GM12874 (cell line): ENCODE data around the gene TTC28.
"Not testable (repeated sequence)": the region's sequence is repeated elsewhere in the genome, so short reads cannot be mapped to it uniquely, and the experiment has no call there.

Experiments used
- TF ChIP-seq, protein P1 (sequence below): IDR thresholded peaks from 2 replicates; pipeline ENCODE4 v1.5.1; 2011; ENCODE audit warnings: low read depth, mild to moderate bottlenecking, control low read depth, low read length, moderate library complexity; ENCODE audit not compliant: insufficient read depth

Gene TTC28

DNA sequence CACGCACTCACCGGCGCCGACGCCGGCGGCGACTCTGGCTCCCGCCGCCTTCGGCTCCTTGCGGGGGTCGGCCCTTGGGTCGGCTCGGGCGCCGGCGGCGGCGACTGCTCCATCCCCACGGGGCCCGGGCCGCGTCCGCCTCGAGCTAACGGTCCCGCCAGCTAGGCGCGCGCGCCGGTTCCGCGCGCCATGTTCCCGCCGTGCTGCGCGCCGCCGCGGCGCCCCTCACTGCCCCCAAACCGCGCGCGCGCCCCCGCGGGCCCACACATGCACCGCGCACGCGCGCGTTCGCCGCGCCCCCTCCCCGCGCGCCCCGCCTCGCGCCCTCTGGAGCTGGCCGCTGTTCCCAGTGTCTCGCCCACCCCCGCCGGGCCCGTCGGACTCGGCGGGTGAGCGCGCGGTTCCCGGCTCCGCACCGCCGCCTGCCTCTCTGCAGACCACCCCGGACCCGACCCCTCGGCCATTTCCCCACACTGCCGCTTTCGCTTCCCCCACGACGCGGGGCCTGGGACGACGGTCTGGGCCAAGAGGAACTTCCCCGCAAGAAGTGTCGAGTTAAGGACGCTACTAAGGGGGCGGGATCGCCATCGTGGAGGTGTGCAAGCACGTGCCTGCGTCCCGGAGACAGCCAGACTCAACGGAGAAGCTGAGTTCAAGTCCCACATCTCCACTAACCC lies at the start of gene TTC28:
Gene TTC28, minus strand, starts transcription at position 230 of the 677 bp plus-strand sequence. Its CDS starts 117 bp downstream, at position 113.
- TF ChIP-seq, protein P1, sequence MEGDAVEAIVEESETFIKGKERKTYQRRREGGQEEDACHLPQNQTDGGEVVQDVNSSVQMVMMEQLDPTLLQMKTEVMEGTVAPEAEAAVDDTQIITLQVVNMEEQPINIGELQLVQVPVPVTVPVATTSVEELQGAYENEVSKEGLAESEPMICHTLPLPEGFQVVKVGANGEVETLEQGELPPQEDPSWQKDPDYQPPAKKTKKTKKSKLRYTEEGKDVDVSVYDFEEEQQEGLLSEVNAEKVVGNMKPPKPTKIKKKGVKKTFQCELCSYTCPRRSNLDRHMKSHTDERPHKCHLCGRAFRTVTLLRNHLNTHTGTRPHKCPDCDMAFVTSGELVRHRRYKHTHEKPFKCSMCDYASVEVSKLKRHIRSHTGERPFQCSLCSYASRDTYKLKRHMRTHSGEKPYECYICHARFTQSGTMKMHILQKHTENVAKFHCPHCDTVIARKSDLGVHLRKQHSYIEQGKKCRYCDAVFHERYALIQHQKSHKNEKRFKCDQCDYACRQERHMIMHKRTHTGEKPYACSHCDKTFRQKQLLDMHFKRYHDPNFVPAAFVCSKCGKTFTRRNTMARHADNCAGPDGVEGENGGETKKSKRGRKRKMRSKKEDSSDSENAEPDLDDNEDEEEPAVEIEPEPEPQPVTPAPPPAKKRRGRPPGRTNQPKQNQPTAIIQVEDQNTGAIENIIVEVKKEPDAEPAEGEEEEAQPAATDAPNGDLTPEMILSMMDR = not testable (repeated sequence)

DNA sequence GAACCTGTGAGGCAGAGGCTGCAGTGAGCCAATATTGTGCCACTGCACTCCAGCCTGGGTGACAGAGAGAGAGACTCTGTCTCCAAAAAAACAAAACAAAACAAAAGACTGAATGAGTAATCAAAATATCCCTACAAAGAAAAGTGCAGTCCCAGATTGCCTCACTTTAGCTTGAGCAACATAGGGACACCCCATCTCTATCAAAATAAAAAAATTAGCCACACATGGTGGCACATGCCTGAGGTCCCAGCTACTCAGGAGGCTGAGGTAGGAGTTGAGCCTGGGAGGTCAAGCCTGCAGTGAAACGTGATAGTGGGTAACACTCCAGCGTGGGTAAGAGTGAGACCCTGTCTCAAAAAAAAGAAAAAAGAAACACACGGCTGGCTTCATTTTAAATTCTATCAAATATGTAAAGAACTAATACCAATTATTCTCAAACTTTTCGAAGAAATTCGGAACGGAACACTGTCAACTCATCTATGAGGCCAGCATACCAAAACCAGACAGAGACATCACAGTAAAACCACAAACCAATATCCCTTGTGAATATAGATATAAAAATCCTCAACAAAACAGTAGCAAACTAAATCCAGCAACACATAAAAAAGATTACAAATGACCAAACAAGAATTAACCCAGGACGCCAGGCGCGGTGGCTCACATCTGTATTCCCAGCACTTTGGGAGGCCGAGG lies 49.1 kb upstream of the TTC28 start:
- TF ChIP-seq, protein P1 = no peak

DNA sequence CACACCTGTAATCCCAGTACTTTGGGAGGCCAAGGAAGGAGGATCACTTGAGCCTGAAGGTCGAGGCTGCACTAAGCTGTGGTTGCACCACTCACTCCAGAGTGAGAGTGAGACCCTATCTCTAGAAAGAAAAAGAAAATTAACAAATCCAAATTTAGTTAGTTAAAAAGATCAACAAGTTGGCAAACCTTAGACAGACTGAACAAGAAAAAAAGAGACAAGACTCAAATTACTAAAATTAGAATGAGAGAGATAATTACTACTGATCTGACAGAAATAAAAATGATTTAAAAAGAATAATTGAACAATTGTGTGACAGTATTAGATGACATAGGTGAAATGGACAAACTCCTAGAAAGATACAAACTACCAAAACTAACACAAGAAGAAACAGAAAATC lies 48.4 kb upstream of the TTC28 start:
- TF ChIP-seq, protein P1 = no peak

DNA sequence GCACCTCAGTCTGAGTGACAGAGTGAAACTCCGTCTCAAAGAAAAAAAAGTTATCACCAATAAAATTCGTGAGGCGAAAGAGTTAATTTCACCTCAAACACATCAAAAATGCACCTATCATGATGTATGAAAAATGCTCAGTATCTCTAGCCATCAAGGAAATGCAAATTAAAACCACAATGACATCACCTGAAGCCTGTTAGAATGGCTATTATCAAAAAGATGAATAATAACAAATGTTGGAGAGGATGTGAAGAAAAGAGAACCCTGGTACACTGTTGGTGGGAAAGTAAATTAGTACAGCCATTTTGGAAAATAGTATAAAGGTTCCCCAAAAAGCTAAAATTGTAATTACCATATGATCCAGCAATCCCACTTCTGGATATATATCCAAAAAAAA lies 38.4 kb upstream of the TTC28 start:
- TF ChIP-seq, protein P1 = no peak

DNA sequence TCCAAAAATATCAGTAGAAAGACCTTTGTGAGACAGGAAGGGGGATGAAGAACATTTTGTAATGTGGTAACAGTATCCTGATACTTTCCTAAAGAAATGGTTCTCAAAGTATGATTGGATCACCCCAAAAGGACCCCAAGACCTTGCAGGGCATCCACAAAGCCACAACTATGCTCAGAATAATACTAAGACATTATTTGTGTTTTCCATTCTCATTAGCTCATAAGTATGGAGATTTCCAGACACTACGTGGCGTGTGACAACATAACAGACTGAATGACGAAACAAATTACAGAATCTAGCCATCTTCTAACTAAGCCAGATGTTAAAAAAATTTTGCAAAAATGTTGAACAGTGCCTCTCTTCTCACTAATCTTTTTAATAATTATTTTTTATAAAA lies 37.0 kb upstream of the TTC28 start:
- TF ChIP-seq, protein P1 = no peak

DNA sequence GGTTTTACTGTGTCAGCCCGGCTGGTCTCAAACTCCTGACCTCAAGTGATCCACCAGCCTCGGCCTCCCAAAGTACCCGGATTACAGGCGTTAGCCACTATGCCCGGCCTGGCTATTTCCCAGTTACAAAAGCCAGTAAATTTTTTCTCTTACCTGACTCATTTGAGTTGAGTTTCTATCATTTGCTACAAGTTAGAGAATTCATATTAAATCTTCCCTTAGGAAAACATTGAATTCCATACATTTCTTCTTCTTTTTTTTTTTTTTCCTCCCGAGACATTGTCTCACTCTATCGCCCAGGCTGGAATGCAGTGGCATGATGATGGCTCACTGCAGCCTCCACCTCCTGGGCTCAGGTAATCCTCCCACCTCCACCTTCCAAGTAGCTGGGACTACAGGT lies 36.0 kb upstream of the TTC28 start:
- TF ChIP-seq, protein P1 = no peak

DNA sequence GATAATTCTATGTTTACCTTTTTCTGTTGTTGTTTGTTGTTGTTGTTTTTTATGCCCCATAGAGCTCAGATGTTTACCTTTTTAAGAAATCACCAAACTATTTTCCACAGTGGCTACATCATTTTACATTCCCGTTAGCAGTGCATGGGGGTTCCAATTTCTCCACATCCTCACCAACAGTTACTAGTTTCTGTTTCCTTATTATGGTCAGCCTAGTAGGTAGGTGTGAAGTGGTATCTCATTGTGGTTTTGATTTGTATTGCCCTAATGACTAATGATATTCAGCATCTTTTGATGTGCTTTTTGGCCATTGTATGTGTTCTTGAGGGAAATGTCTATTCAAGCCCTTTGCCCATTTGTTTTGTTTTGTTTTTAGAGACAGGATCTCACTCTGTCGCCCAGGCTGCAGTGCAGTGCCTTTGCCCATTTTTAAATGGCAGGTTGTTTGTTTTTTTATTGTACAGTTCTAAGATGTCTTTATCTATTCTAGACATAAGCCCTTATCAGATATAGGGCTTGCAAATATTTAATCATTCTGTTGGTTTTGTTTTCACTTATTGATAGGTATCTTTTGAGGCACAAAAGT lies 34.5 kb upstream of the TTC28 start:
- TF ChIP-seq, protein P1 = no peak
